Activated CD4-positive, alpha-beta T cell treated with anti-CD3 and anti-CD28 coated beads, Interleukin-2, amount 10 ng/mL, durations not matched to agents 7 days and 5 days (primary cell): Measurements from ENCODE around the gene MCM5. TPM values are rescaled to one million over a fixed set of nuclear protein-coding genes. Genes with fewer than 3 reads are reported as not detected.

ENCODE experiments used
- CTCF ChIA-PET: fragments of 350-600 bp; sonication (Branson Sonifier 250); formaldehyde crosslinking; loops from one replicate; lab custom pipeline; 2021; ENCODE audit warnings: antibody characterized with exemption; lab: Charles Lee
- POLR2A ChIA-PET: fragments of 350-600 bp; sonication (Branson Sonifier 250); formaldehyde crosslinking; loops from one replicate; lab custom pipeline; 2021; ENCODE audit warnings: antibody characterized with exemption; lab: Charles Lee
- DNase-seq: peaks from one replicate; pipeline ENCODE4 v3.0.0-alpha.2; 2020
- H3K27ac Mint-ChIP-seq: one replicate; pipeline ENCODE4 v1.8.0; 2021; ENCODE audit warnings: mild to moderate bottlenecking, moderate library complexity, mixed read lengths
- H3K27me3 Mint-ChIP-seq: one replicate; pipeline ENCODE4 v1.8.0; 2021; ENCODE audit warnings: mixed read lengths
- H3K36me3 Mint-ChIP-seq: one replicate; pipeline ENCODE4 v1.8.0; 2021; ENCODE audit warnings: low read depth, mixed read lengths
- H3K4me1 Mint-ChIP-seq: one replicate; pipeline ENCODE4 v1.8.0; 2021; ENCODE audit warnings: mixed read lengths
- H3K4me3 Mint-ChIP-seq: one replicate; pipeline ENCODE4 v1.8.0; 2021; ENCODE audit warnings: mild to moderate bottlenecking, moderate library complexity, mixed read lengths
- H3K9me3 Mint-ChIP-seq: one replicate; pipeline ENCODE4 v1.8.0; 2021; ENCODE audit warnings: mixed read lengths
- total RNA-seq, 2 experiments: library from RNA; stranded (reverse); gene quantifications; one replicate each; pipeline ENCODE4 v1.2.3, GENCODE V29; 2021

MCM5 gene
- total RNA-seq, 2 experiments from 2014 or later: 208 to 233 TPM

- H3K4me3 Mint-ChIP-seq: no peak overlapping the region
- no peaks in the 10 kb centered on the region for H3K9me3 Mint-ChIP-seq
- no peak overlapping the region for H3K27ac Mint-ChIP-seq
- H3K4me1 Mint-ChIP-seq: peaks cover 6% of the 10 kb centered on the region
- H3K36me3 Mint-ChIP-seq: no peaks in the 10 kb centered on the region
- ChIA-PET CTCF (interaction anchor here (1.3 kb wide), 1 partner anchor 9 kb away, joined by 4 read pairs; no protein-coding TSS in a partner anchor), POLR2A (no interaction called here)
- H3K27me3 Mint-ChIP-seq: peaks cover 19% of the 10 kb centered on the region
- no peak for DNase-seq
These were observed 32.5 kb upstream of the MCM5 start for GRCh38 chr22:35367331-35367886.

- H3K4me3 Mint-ChIP-seq: no peak overlapping the region
- H3K9me3 Mint-ChIP-seq: no peaks in the 10 kb centered on the region
- H3K36me3 Mint-ChIP-seq: no peaks in the 10 kb centered on the region
- ChIA-PET POLR2A (no interaction called here), CTCF (interaction anchor here (1.3 kb wide), 1 partner anchor 10 kb away, joined by 4 read pairs; no protein-coding TSS in a partner anchor)
- peaks cover 6% of the 10 kb centered on the region for H3K4me1 Mint-ChIP-seq
- DNase-seq: no peak
- H3K27ac Mint-ChIP-seq: no peak overlapping the region
- peaks cover 19% of the 10 kb centered on the region for H3K27me3 Mint-ChIP-seq
These were observed 31.6 kb upstream of the MCM5 start for GRCh38 chr22:35368386-35368785.

GRCh38 chr22:35369996-35370395, 29.9 kb upstream of the MCM5 start:
- no peaks in the 10 kb centered on the region for H3K9me3 Mint-ChIP-seq
- DNase-seq: no peak
- no peak overlapping the region for H3K27ac Mint-ChIP-seq
- ChIA-PET POLR2A (no interaction called here), CTCF (interaction anchor here (0.8 kb wide), 1 partner anchor 25 kb away, joined by 3 read pairs; no protein-coding TSS in a partner anchor)
- H3K4me3 Mint-ChIP-seq: no peak overlapping the region
- H3K36me3 Mint-ChIP-seq: no peaks in the 10 kb centered on the region
- peaks cover 19% of the 10 kb centered on the region for H3K27me3 Mint-ChIP-seq
- peaks cover 6% of the 10 kb centered on the region for H3K4me1 Mint-ChIP-seq

- no peaks in the 10 kb centered on the region for H3K36me3 Mint-ChIP-seq
- H3K4me3 Mint-ChIP-seq: no peak overlapping the region
- POLR2A ChIA-PET: no interaction called here
- CTCF ChIA-PET: interaction anchor here (1.3 kb wide), 1 partner anchor 23 kb away, joined by 4 read pairs; no protein-coding TSS in a partner anchor
- DNase-seq: no peak
- peaks cover 11% of the 10 kb centered on the region for H3K27me3 Mint-ChIP-seq
- peaks cover 18% of the 10 kb centered on the region for H3K4me1 Mint-ChIP-seq
- H3K27ac Mint-ChIP-seq: no peak overlapping the region
- no peaks in the 10 kb centered on the region for H3K9me3 Mint-ChIP-seq
These were observed 26.2 kb upstream of the MCM5 start for GRCh38 chr22:35373781-35374180.

GRCh38 chr22:35375031-35375430, 24.9 kb upstream of the MCM5 start:
- Mint-ChIP-seq H3K27ac (no peak overlapping the region), H3K4me3 (no peak overlapping the region), H3K9me3 (no peaks in the 10 kb centered on the region), H3K27me3 (peaks cover 17% of the 10 kb centered on the region), H3K4me1 (peaks cover 18% of the 10 kb centered on the region), H3K36me3 (no peaks in the 10 kb centered on the region)
- no peak for DNase-seq
- ChIA-PET CTCF (interaction anchor here (0.6 to 2.0 kb wide), 3 partner anchors 10 to 1125 kb away, joined by 3 to 8 read pairs (median 3); no protein-coding TSS in a partner anchor), POLR2A (interaction anchor here (0.5 kb wide), 1 partner anchor 57 kb away, joined by 3 read pairs; no protein-coding TSS in a partner anchor)

GRCh38 chr22:35375526-35375925, 24.4 kb upstream of the MCM5 start:
- Mint-ChIP-seq H3K36me3 (no peaks in the 10 kb centered on the region), H3K4me3 (no peak overlapping the region), H3K9me3 (no peaks in the 10 kb centered on the region), H3K27me3 (peaks cover 20% of the 10 kb centered on the region), H3K4me1 (peaks cover 20% of the 10 kb centered on the region), H3K27ac (no peak overlapping the region)
- ChIA-PET CTCF (interaction anchor here (0.6 to 2.0 kb wide), 3 partner anchors 10 to 1126 kb away, joined by 3 to 8 read pairs (median 3); no protein-coding TSS in a partner anchor), POLR2A (interaction anchor here (0.5 kb wide), 1 partner anchor 57 kb away, joined by 3 read pairs; no protein-coding TSS in a partner anchor)
- DNase-seq: no peak

GRCh38 chr22:35376728-35377472, 23.0 kb upstream of the MCM5 start:
- peaks cover 25% of the 10 kb centered on the region for H3K4me1 Mint-ChIP-seq
- ChIA-PET POLR2A (interaction anchor here (0.7 kb wide), 1 partner anchor 10 kb away, joined by 3 read pairs; no protein-coding TSS in a partner anchor), CTCF (interaction anchor here (0.7 kb wide), 1 partner anchor 161 kb away, joined by 5 read pairs; no protein-coding TSS in a partner anchor)
- no peaks in the 10 kb centered on the region for H3K9me3 Mint-ChIP-seq
- peak overlapping the region; percentile 54 for H3K27ac Mint-ChIP-seq
- H3K27me3 Mint-ChIP-seq: peaks cover 24% of the 10 kb centered on the region
- DNase-seq: peak; percentile 19
- no peaks in the 10 kb centered on the region for H3K36me3 Mint-ChIP-seq
- H3K4me3 Mint-ChIP-seq: no peak overlapping the region

- Mint-ChIP-seq H3K4me1 (peaks cover 22% of the 10 kb centered on the region), H3K27me3 (peaks cover 27% of the 10 kb centered on the region), H3K27ac (peak overlapping the region; percentile 43), H3K4me3 (no peak overlapping the region), H3K9me3 (no peaks in the 10 kb centered on the region), H3K36me3 (no peaks in the 10 kb centered on the region)
- DNase-seq: no peak
- POLR2A ChIA-PET: no interaction called here
- CTCF ChIA-PET: no interaction called here
These were observed 22.2 kb upstream of the MCM5 start for GRCh38 chr22:35377735-35378134.

GRCh38 chr22:35378621-35379020, 21.3 kb upstream of the MCM5 start:
- no peak overlapping the region for H3K4me3 Mint-ChIP-seq

GRCh38 chr22:35379146-35379993, 20.6 kb upstream of the MCM5 start:
- peaks cover 22% of the 10 kb centered on the region for H3K4me1 Mint-ChIP-seq
- CTCF ChIA-PET: interaction anchor here (0.6 kb wide), 1 partner anchor 77 kb away, joined by 3 read pairs; no protein-coding TSS in a partner anchor
- no peak overlapping the region for H3K27ac Mint-ChIP-seq

More at GRCh38 chr22:35378621-35379020, 21.3 kb upstream of the MCM5 start:
- H3K27ac Mint-ChIP-seq: peak overlapping the region; percentile 25
- no peaks in the 10 kb centered on the region for H3K9me3 Mint-ChIP-seq
- DNase-seq: no peak
- peaks cover 34% of the 10 kb centered on the region for H3K27me3 Mint-ChIP-seq
- H3K4me1 Mint-ChIP-seq: peaks cover 22% of the 10 kb centered on the region
- ChIA-PET CTCF (no interaction called here), POLR2A (no interaction called here)
- H3K36me3 Mint-ChIP-seq: no peaks in the 10 kb centered on the region

GRCh38 chr22:35380013-35380412, 19.9 kb upstream of the MCM5 start:
- peaks cover 35% of the 10 kb centered on the region for H3K27me3 Mint-ChIP-seq
- H3K4me3 Mint-ChIP-seq: no peak overlapping the region
- peaks cover 22% of the 10 kb centered on the region for H3K4me1 Mint-ChIP-seq
- H3K27ac Mint-ChIP-seq: no peak overlapping the region
- no peak for DNase-seq
- CTCF ChIA-PET: interaction anchor here (0.6 kb wide), 1 partner anchor 860 kb away, joined by 3 read pairs; no protein-coding TSS in a partner anchor
- H3K9me3 Mint-ChIP-seq: no peaks in the 10 kb centered on the region
- POLR2A ChIA-PET: no interaction called here
- no peaks in the 10 kb centered on the region for H3K36me3 Mint-ChIP-seq

More at GRCh38 chr22:35379146-35379993, 20.6 kb upstream of the MCM5 start:
- Mint-ChIP-seq H3K9me3 (no peaks in the 10 kb centered on the region), H3K27me3 (peaks cover 35% of the 10 kb centered on the region), H3K4me3 (no peak overlapping the region), H3K36me3 (no peaks in the 10 kb centered on the region)
- DNase-seq: no peak
- POLR2A ChIA-PET: no interaction called here
